GM12801 (cell line): ENCODE data around the gene OPHN1.

Experiments used
- TF ChIP-seq, protein P1 (sequence below): IDR thresholded peaks from one replicate; pipeline ENCODE4 v1.5.1; 2011; ENCODE audit warnings: control low read depth; ENCODE audit not compliant: insufficient read length; ENCODE audit errors: extremely low read depth

Gene OPHN1

GRCh38 chrX:68355629-68355920 lies 77.7 kb downstream of the OPHN1 start:
- TF ChIP-seq, protein P1, sequence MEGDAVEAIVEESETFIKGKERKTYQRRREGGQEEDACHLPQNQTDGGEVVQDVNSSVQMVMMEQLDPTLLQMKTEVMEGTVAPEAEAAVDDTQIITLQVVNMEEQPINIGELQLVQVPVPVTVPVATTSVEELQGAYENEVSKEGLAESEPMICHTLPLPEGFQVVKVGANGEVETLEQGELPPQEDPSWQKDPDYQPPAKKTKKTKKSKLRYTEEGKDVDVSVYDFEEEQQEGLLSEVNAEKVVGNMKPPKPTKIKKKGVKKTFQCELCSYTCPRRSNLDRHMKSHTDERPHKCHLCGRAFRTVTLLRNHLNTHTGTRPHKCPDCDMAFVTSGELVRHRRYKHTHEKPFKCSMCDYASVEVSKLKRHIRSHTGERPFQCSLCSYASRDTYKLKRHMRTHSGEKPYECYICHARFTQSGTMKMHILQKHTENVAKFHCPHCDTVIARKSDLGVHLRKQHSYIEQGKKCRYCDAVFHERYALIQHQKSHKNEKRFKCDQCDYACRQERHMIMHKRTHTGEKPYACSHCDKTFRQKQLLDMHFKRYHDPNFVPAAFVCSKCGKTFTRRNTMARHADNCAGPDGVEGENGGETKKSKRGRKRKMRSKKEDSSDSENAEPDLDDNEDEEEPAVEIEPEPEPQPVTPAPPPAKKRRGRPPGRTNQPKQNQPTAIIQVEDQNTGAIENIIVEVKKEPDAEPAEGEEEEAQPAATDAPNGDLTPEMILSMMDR = no peak

- TF ChIP-seq, protein P1 = no peak
Observed at GRCh38 chrX:68354879-68355628, 78.2 kb downstream of the OPHN1 start.

- TF ChIP-seq, protein P1 = no peak
Observed at GRCh38 chrX:68345025-68345424, 88.3 kb downstream of the OPHN1 start.

DNA sequence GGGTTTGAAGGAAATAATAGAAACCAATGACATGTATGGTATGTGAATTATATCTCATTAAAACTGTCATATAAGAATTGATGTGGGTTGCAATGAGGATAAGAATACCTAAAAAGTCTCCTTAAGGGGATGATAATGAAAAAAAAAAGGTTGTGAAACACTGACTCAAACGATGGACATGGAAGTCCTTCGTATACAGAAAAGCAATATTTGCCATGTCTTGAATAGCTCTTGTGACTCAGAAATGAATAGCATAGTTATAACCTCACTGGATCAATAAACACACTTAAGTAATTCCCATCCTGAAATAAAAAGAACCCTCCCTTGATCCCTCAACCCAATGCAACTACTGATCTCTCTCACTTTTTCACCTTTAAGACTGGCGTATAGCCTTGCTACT lies 89.7 kb downstream of the OPHN1 start:
- TF ChIP-seq, protein P1 = no peak

GRCh38 chrX:68332201-68332731 lies 101.0 kb downstream of the OPHN1 start:
- TF ChIP-seq, protein P1 = no peak

DNA sequence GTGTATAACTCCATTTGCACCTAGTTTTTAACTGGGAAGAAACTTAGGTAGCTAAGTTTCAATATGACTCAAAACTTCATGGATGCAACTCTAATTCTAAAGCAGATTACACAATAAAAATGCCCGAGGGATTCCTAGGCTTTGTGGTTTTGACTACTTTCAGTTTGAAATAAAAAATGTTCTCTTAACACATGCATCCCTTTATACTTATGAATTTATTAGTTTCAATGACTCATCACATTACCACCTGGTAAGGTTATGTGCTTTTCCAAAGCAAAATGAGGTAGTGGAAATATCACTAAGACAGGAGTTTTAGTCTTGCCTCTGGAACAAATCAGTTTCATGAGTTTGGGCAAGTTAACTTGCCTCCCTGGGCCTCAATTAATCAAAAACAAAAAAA lies 125.5 kb downstream of the OPHN1 start:
- TF ChIP-seq, protein P1 = no peak

DNA sequence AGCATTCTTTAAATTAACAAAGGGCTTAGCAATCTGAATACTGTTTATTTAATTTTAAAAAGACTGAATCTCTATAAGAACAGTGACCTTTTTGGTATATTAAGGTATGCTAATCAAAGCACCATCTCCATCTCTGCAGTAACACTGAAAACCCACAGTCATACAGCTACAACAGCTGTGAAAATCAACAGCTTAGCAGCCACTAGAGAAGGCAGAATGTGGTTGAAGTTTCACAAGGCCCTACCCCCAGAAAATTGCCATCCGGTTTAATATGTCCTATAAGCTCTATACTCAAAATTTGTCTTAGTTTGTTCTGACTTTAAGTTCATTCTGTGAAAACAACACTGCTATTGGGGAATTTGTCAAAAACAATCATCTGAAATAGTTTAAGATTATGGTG lies 128.7 kb downstream of the OPHN1 start:
- TF ChIP-seq, protein P1 = no peak
